ENCODE data around the gene SLC6A6. TPM values are rescaled to one million over a fixed set of nuclear protein-coding genes. Genes with fewer than 3 reads are reported as not detected.

The SLC6A6 gene
- total RNA-seq, 4 donors from 2014 or later = 15.4 to 37.6 (median 20.9) TPM

- ATAC-seq = no peak
- H3K27me3 ChIP-seq = no peaks in the 10 kb centered on the region
- no peaks in the 10 kb centered on the region for H3K36me3 ChIP-seq
- H3K4me1 ChIP-seq = peaks cover 0 to 19% (median 0%) of the 10 kb centered on the region in 3 donors
- TF ChIP-seq POLR2A (IDR thresholded peaks at IDR 0.05) (no peak), EP300 (IDR thresholded peaks at IDR 0.05) (no peak), POLR2AphosphoS5 (IDR thresholded peaks at IDR 0.05) (no peak), CTCF (IDR thresholded peaks at IDR 0.05) (no peak)
- H3K4me3 ChIP-seq = no peak overlapping the region
- H3K27ac ChIP-seq = no peak overlapping the region
- WGBS, 2 donors (ENCODE audit: low coverage in 1 of 2) = 100% methylated on average over 2 of the region's 4 CpGs; no CpG with 5 or more reads in 1 of the 2 donors
- H3K9me3 ChIP-seq = no peaks in the 10 kb centered on the region
Measured at GRCh38 chr3:14378415-14378814, 24.0 kb upstream of the SLC6A6 start.

- Histone ChIP-seq H3K4me1 (peaks cover 0 to 5% (median 0%) of the 10 kb centered on the region in 3 donors), H3K36me3 (no peaks in the 10 kb centered on the region), H3K9me3 (no peaks in the 10 kb centered on the region), H3K4me3 (no peak overlapping the region), H3K27ac (no peak overlapping the region), H3K27me3 (no peaks in the 10 kb centered on the region)
- 84% methylated on average over 9 of the region's 10 CpGs; no CpG with 5 or more reads in 1 of the 2 donors for WGBS, 2 donors (ENCODE audit: low coverage in 1 of 2)
- TF ChIP-seq CTCF (IDR thresholded peaks at IDR 0.05) (no peak), POLR2A (IDR thresholded peaks at IDR 0.05) (no peak), POLR2AphosphoS5 (IDR thresholded peaks at IDR 0.05) (no peak), EP300 (IDR thresholded peaks at IDR 0.05) (no peak)
- no peak for ATAC-seq
Measured at GRCh38 chr3:14379843-14380242, 22.6 kb upstream of the SLC6A6 start.

- ATAC-seq = no peak
- WGBS, 2 donors (ENCODE audit: low coverage in 1 of 2) = 90% methylated on average over 2 of the region's 9 CpGs; no CpG with 5 or more reads in 1 of the 2 donors
- H3K36me3 ChIP-seq = no peaks in the 10 kb centered on the region
Measured at GRCh38 chr3:14386254-14386653, 16.2 kb upstream of the SLC6A6 start.

GRCh38 chr3:14388201-14388600 is 14.2 kb upstream of the SLC6A6 start:
- Histone ChIP-seq H3K36me3 (no peaks in the 10 kb centered on the region), H3K4me3 (no peak overlapping the region), H3K27ac (peak overlapping the region in 1 of 4 donors; percentile 41), H3K4me1 (peaks cover 0 to 31% (median 4%) of the 10 kb centered on the region in 3 donors), H3K9me3 (no peaks in the 10 kb centered on the region), H3K27me3 (no peaks in the 10 kb centered on the region)
- no peak for ATAC-seq
- 40 to 81% methylated on average over 2 to 4 of the region's 5 CpGs for WGBS, 2 donors (ENCODE audit: low coverage in 1 of 2)
- TF ChIP-seq CTCF (IDR thresholded peaks at IDR 0.05) (no peak), POLR2AphosphoS5 (IDR thresholded peaks at IDR 0.05) (no peak), EP300 (IDR thresholded peaks at IDR 0.05) (no peak), POLR2A (IDR thresholded peaks at IDR 0.05) (no peak)

More at GRCh38 chr3:14386254-14386653, 16.2 kb upstream of the SLC6A6 start:
- Histone ChIP-seq H3K27ac (no peak overlapping the region), H3K9me3 (no peaks in the 10 kb centered on the region), H3K4me3 (no peak overlapping the region), H3K27me3 (no peaks in the 10 kb centered on the region), H3K4me1 (peaks cover 0 to 24% (median 2%) of the 10 kb centered on the region in 3 donors)
- no peak for TF ChIP-seq POLR2A (IDR thresholded peaks at IDR 0.05)
- TF ChIP-seq POLR2AphosphoS5 (IDR thresholded peaks at IDR 0.05) = no peak
- no peak for TF ChIP-seq CTCF (IDR thresholded peaks at IDR 0.05)
- TF ChIP-seq EP300 (IDR thresholded peaks at IDR 0.05) = no peak

- peak overlapping the region in 2 of 4 donors; percentile 8 to 41 for H3K27ac ChIP-seq
- no peaks in the 10 kb centered on the region for H3K36me3 ChIP-seq
- H3K4me3 ChIP-seq = no peak overlapping the region
- peaks cover 0 to 40% (median 7%) of the 10 kb centered on the region in 3 donors for H3K4me1 ChIP-seq
- WGBS, 2 donors (ENCODE audit: low coverage in 1 of 2) = 44 to 62% methylated on average over 3 to 4 of the region's 6 CpGs
- H3K9me3 ChIP-seq = no peaks in the 10 kb centered on the region
- H3K27me3 ChIP-seq = no peaks in the 10 kb centered on the region
- peak; percentile 12 for ATAC-seq
- TF ChIP-seq CTCF (IDR thresholded peaks at IDR 0.05) (no peak), POLR2AphosphoS5 (IDR thresholded peaks at IDR 0.05) (peak; percentile 65)
Measured at GRCh38 chr3:14389166-14389606, 13.2 kb upstream of the SLC6A6 start.

Measured in gastroesophageal sphincter (tissue), 4 donors.